OCI-LY1 (cell line): ENCODE results near the gene ABHD16A.

Experiments
- EZH2 ChIP-seq: fragments of 200-600 bp; sonication (generic), shearing (Covaris generic); IDR thresholded peaks from 2 replicates; pipeline ENCODE4 v1.8.0; 2017; ENCODE audit warnings: borderline replicate concordance, mixed run types, mild to moderate bottlenecking, antibody characterized with exemption, low read length, moderate library complexity, mixed read lengths
- TF ChIP-seq, protein P1 (sequence below): fragments of 200-600 bp; sonication (generic), shearing (Covaris generic); IDR thresholded peaks from 2 replicates; pipeline ENCODE4 v1.5.1; 2017; ENCODE audit warnings: mild to moderate bottlenecking, antibody characterized with exemption, low read length, moderate library complexity, mixed read lengths

DNA sequence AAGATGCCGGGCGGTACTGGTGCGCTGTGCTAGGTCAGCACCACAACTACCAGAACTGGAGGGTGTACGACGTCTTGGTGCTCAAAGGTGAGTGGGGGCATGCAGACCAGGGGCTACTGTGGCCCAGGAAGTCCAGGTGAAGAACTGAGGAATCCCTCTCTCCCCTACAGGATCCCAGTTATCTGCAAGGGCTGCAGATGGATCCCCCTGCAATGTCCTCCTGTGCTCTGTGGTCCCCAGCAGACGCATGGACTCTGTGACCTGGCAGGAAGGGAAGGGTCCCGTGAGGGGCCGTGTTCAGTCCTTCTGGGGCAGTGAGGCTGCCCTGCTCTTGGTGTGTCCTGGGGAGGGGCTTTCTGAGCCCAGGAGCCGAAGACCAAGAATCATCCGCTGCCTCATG lies 4.6 kb upstream of the ABHD16A start:
- TF ChIP-seq, protein P1, sequence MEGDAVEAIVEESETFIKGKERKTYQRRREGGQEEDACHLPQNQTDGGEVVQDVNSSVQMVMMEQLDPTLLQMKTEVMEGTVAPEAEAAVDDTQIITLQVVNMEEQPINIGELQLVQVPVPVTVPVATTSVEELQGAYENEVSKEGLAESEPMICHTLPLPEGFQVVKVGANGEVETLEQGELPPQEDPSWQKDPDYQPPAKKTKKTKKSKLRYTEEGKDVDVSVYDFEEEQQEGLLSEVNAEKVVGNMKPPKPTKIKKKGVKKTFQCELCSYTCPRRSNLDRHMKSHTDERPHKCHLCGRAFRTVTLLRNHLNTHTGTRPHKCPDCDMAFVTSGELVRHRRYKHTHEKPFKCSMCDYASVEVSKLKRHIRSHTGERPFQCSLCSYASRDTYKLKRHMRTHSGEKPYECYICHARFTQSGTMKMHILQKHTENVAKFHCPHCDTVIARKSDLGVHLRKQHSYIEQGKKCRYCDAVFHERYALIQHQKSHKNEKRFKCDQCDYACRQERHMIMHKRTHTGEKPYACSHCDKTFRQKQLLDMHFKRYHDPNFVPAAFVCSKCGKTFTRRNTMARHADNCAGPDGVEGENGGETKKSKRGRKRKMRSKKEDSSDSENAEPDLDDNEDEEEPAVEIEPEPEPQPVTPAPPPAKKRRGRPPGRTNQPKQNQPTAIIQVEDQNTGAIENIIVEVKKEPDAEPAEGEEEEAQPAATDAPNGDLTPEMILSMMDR: no peak
- no peak for TF ChIP-seq EZH2
